SK-N-SH (cell line): Measurements from ENCODE around the gene MED8. TPM values are rescaled to one million over a fixed set of nuclear protein-coding genes. Genes with fewer than 3 reads are reported as not detected.

Source experiments
- CTCF ChIA-PET: fragments of 300-600, 350-600 bp; formaldehyde crosslinking; extraction: SDS; loops from one replicate; lab custom pipeline; 2021; lab: Yijun Ruan, JAX
- POLR2A ChIA-PET: fragments of 350-600 bp; sonication (Branson Sonifier 250); formaldehyde crosslinking; extraction: SDS; loops from one replicate; lab custom pipeline; 2020; ENCODE audit warnings: antibody characterized with exemption, inconsistent platforms; lab: Yijun Ruan, JAX
- DNase-seq: peaks from one replicate; pipeline ENCODE4 v3.0.0; 2012
- H2AFZ ChIP-seq: fragments of 200-600 bp; sonication (generic); 2 replicates; pipeline ENCODE4 v1.8.1; 2016; ENCODE audit warnings: antibody characterized with exemption, mild to moderate bottlenecking, low read depth
- H3F3A ChIP-seq: fragments of 200-600 bp; sonication (generic); replicated peaks from 2 replicates; pipeline ENCODE3; 2016; ENCODE audit warnings: antibody characterized with exemption, mild to moderate bottlenecking; ENCODE audit not compliant: insufficient read depth
- H3K27ac ChIP-seq, 2 experiments: fragments of 200-500 bp in 1 of 2; fragments of 200-600 bp in 1 of 2; sonication (Bioruptor generic) in 1 of 2; sonication (generic), shearing (Covaris generic) in 1 of 2; 2 replicates each; pipeline versions ENCODE4 v1.5.1 to v1.6.1; 2014 to 2016; ENCODE audit warnings: low read depth in 2 of 2, inconsistent platforms in 1 of 2, low read length in 1 of 2, mild to moderate bottlenecking in 1 of 2, mixed read lengths in 1 of 2
- H3K27me3 ChIP-seq: fragments of 200-600 bp; sonication (generic), shearing (Covaris generic); 2 replicates; pipeline ENCODE4 v1.6.1; 2016; ENCODE audit warnings: mixed run types; ENCODE audit not compliant: insufficient read depth
- H3K36me3 ChIP-seq, 2 experiments: fragments of 200-500 bp in 1 of 2; fragments of 200-600 bp in 1 of 2; sonication (Bioruptor generic) in 1 of 2; sonication (generic) in 1 of 2; replicated peaks in 1 of 2; 2 replicates each; pipeline versions ENCODE3 to v1.5.1; 2014 to 2016; ENCODE audit warnings: low read length in 1 of 2, mild to moderate bottlenecking in 1 of 2; ENCODE audit not compliant: insufficient read depth in 2 of 2, control insufficient read depth in 1 of 2
- H3K4me1 ChIP-seq, 2 experiments: fragments of 200-500 bp in 1 of 2; fragments of 200-600 bp in 1 of 2; sonication (Bioruptor generic) in 1 of 2; sonication (generic), shearing (Covaris generic) in 1 of 2; 2 replicates each; pipeline versions ENCODE4 v1.5.1 to v1.6.1; 2014 to 2016; ENCODE audit warnings: low read depth in 1 of 2, low read length in 1 of 2, mixed run types in 1 of 2; ENCODE audit not compliant: insufficient read depth in 2 of 2, control insufficient read depth in 1 of 2
- H3K4me2 ChIP-seq: fragments of 200-600 bp; sonication (generic), shearing (Covaris generic); 2 replicates; pipeline ENCODE4 v1.6.1; 2017; ENCODE audit warnings: mixed run types
- H3K4me3 ChIP-seq, 2 experiments: fragments of 200-500 bp in 1 of 2; fragments of 200-600 bp in 1 of 2; sonication (Bioruptor generic) in 1 of 2; sonication (generic), shearing (Covaris generic) in 1 of 2; 2 replicates each; pipeline versions ENCODE4 v1.5.1 to v1.8.1; 2014 to 2016; ENCODE audit warnings: low read depth in 2 of 2, inconsistent platforms in 1 of 2, low read length in 1 of 2, mild to moderate bottlenecking in 1 of 2, mixed read lengths in 1 of 2, moderate library complexity in 1 of 2
- H3K79me2 ChIP-seq: fragments of 200-600 bp; sonication (generic); 2 replicates; pipeline ENCODE4 v1.8.1; 2017; ENCODE audit warnings: mild to moderate bottlenecking; ENCODE audit not compliant: insufficient read depth
- H3K9ac ChIP-seq: fragments of 200-600 bp; sonication (generic); 2 replicates; pipeline ENCODE4 v1.6.1; 2017; ENCODE audit warnings: mixed run types
- H3K9me2 ChIP-seq: fragments of 200-600 bp; sonication (generic); 2 replicates; pipeline ENCODE4 v1.6.1; 2017; ENCODE audit warnings: mixed run types
- H3K9me3 ChIP-seq: fragments of 200-600 bp; sonication (generic); 2 replicates; pipeline ENCODE4 v1.6.1; 2017; ENCODE audit warnings: mixed run types, mild to moderate bottlenecking, moderate library complexity
- H4K20me1 ChIP-seq: fragments of 200-600 bp; sonication (generic); 2 replicates; pipeline ENCODE4 v1.6.1; 2017; ENCODE audit warnings: mild to moderate bottlenecking, mixed run types; ENCODE audit not compliant: insufficient read depth
- CHD2 ChIP-seq: fragments of 150-350 bp; IDR thresholded peaks from 2 replicates; pipeline ENCODE4 v1.6.1; 2018; ENCODE audit warnings: low read length; ENCODE audit not compliant: partially characterized antibody
- ELF1 ChIP-seq: IDR thresholded peaks from 2 replicates; pipeline ENCODE4 v1.4.0; 2012
- EP300 ChIP-seq, 2 experiments: IDR thresholded peaks; 2 replicates each; pipeline versions ENCODE4 v1.4.0 to v1.6.1; 2012; ENCODE audit warnings: borderline replicate concordance in 1 of 2, low read depth in 1 of 2, low read length in 1 of 2
- EZH2phosphoT487 ChIP-seq: fragments of 200-600 bp; sonication (generic); IDR thresholded peaks from 2 replicates; pipeline ENCODE4 v1.6.1; 2017; ENCODE audit warnings: low read depth, mixed run types, mild to moderate bottlenecking, antibody characterized with exemption, moderate library complexity, borderline replicate concordance
- FOSL2 ChIP-seq: IDR thresholded peaks from 2 replicates; pipeline ENCODE4 v1.4.0; 2012; ENCODE audit warnings: low read depth, mild to moderate bottlenecking, moderate library complexity, borderline replicate concordance
- FOXJ3 ChIP-seq: sonication (generic); formaldehyde crosslinking; IDR thresholded peaks from 2 replicates; pipeline ENCODE4 v1.5.1; 2020; ENCODE audit warnings: mild to moderate bottlenecking, missing genetic modification reagents
- FOXM1 ChIP-seq: IDR thresholded peaks from 2 replicates; pipeline ENCODE4 v1.4.0; 2012; ENCODE audit warnings: low read depth, mild to moderate bottlenecking
- GABPA ChIP-seq: IDR thresholded peaks from 2 replicates; pipeline ENCODE4 v1.4.0; 2012; ENCODE audit warnings: low read depth, mild to moderate bottlenecking
- GATA2 ChIP-seq: sonication (generic); formaldehyde crosslinking; IDR thresholded peaks from 2 replicates; pipeline ENCODE4 v1.5.0; 2020; ENCODE audit warnings: mild to moderate bottlenecking, missing genetic modification reagents
- JUND ChIP-seq: IDR thresholded peaks from 2 replicates; pipeline ENCODE4 v1.4.0; 2012
- MEF2A ChIP-seq: IDR thresholded peaks from 2 replicates; pipeline ENCODE4 v1.4.0; 2012; ENCODE audit warnings: low read depth, borderline replicate concordance
- MXI1 ChIP-seq: IDR thresholded peaks from 2 replicates; pipeline ENCODE4 v1.6.1; 2012; ENCODE audit warnings: mild to moderate bottlenecking, low read depth, low read length, improper control_type of control experiment
- NRF1 ChIP-seq: IDR thresholded peaks from 2 replicates; pipeline ENCODE4 v1.6.1; 2012; ENCODE audit warnings: low read depth, mild to moderate bottlenecking, low read length
- RAD21 ChIP-seq: IDR thresholded peaks from 2 replicates; pipeline ENCODE4 v1.6.1; 2012; ENCODE audit warnings: mild to moderate bottlenecking, low read length
- RCOR1 ChIP-seq: fragments of 150-350 bp; IDR thresholded peaks from 2 replicates; pipeline ENCODE4 v1.6.1; 2017; ENCODE audit warnings: antibody characterized with exemption, low read length
- RFX5 ChIP-seq: IDR thresholded peaks from 2 replicates; pipeline ENCODE4 v1.6.1; 2012; ENCODE audit warnings: mild to moderate bottlenecking, improper control_type of control experiment, low read length
- RXRA ChIP-seq: IDR thresholded peaks from 2 replicates; pipeline ENCODE4 v1.4.0; 2012; ENCODE audit warnings: low read depth, mild to moderate bottlenecking, borderline replicate concordance
- SIN3A ChIP-seq: IDR thresholded peaks from 2 replicates; pipeline ENCODE4 v1.6.1; 2012; ENCODE audit warnings: low read depth, mild to moderate bottlenecking, low read length, moderate library complexity, borderline replicate concordance
- SMC3 ChIP-seq: IDR thresholded peaks from 2 replicates; pipeline ENCODE4 v1.6.1; 2012; ENCODE audit warnings: low read depth, low read length, improper control_type of control experiment
- TAF1 ChIP-seq: IDR thresholded peaks from 2 replicates; pipeline ENCODE4 v1.6.1; 2012; ENCODE audit warnings: low read depth, mild to moderate bottlenecking, low read length, moderate library complexity, borderline replicate concordance
- TCF12 ChIP-seq: IDR thresholded peaks from 2 replicates; pipeline ENCODE4 v1.4.0; 2012
- TEAD4 ChIP-seq: IDR thresholded peaks from 2 replicates; pipeline ENCODE4 v1.4.0; 2012; ENCODE audit warnings: mild to moderate bottlenecking, borderline replicate concordance; ENCODE audit not compliant: insufficient read depth
- WGBS: methylation state at CpG from one replicate; pipeline ENCODE4 v1.1.6; 2017; ENCODE audit warnings: low lambda C conversion rate; 5-methylcytosine and 5-hydroxymethylcytosine counted together
- polyA plus RNA-seq, 3 experiments: library from polyadenylated mRNA; depleted of rRNA; stranded (reverse); fragments of >200 nt; gene quantifications; 2 replicates each; pipeline ENCODE4 v1.2.3, GENCODE V29; 2012
- TF ChIP-seq, protein P1 (sequence below): fragments of 150-350 bp; IDR thresholded peaks from 2 replicates; pipeline ENCODE4 v1.6.1; 2016; ENCODE audit warnings: mild to moderate bottlenecking, low read depth, low read length
- TF ChIP-seq, protein P2 (sequence below): IDR thresholded peaks from 2 replicates; pipeline ENCODE4 v1.4.0; 2012; ENCODE audit warnings: low read depth, borderline replicate concordance
- TF ChIP-seq, protein P3 (sequence below): fragments of 150-350 bp; IDR thresholded peaks from 2 replicates; pipeline ENCODE4 v1.6.1; 2017; ENCODE audit warnings: antibody characterized with exemption, low read length, low read depth, borderline replicate concordance
- TF ChIP-seq, protein P4 (sequence below): IDR thresholded peaks from 2 replicates; pipeline ENCODE4 v1.4.0; 2012; ENCODE audit warnings: low read depth
- TF ChIP-seq, protein P5 (sequence below): IDR thresholded peaks from 2 replicates; pipeline ENCODE4; 2012
- TF ChIP-seq, protein P6 (sequence below): IDR thresholded peaks from 2 replicates; pipeline ENCODE4 v1.4.0; 2012; ENCODE audit warnings: low read depth, borderline replicate concordance

MED8 gene
- polyA plus RNA-seq, 1 of the 3 experiments (the other 2 are of a cell fraction): 33.7 TPM

DNA sequence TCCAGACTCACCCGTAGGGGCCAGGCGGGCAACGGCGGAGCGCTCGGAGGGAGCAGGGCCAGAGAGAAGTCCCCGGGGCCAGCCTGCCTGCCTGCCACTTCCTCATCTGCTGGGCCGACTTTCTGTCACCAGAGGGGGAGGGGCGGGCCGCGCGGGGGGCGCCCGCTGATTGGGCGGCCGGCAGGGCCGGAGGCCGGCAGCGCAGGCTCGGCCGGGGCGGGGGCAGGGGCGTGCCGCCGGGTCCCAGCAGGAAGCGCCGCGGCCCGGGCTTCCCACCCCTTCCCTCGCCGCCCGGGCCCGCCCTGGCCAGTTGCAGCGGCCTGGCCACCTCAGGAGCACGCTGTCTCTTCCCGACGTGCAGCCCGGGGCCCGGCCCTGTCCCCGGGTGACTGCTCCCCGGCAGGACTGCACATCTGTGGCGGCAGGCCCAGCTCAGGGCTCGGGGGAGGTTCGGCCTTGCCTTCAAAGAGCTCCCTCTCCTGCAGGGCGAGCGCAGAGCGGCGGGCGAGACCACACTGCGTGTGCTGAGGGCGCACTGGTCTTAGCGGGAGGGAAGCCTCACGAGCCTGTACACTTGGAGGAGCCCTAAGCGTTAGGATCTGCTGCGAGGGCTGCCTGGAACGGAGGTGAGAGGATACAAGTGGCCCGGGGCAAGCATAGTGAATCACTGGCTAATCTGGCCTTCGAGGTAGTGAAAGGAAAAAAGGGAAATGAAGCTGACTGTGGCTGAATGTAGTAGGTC lies 21.5 kb downstream of the MED8 start, which contains the start of gene ELOVL1:
Gene ELOVL1 (minus strand): TSS at position 108 of the 742 bp plus-strand sequence. CDS start 2,402 bp downstream, outside the sequence.
- Histone ChIP-seq H3K4me2 (peak within 1 kb of the TSS; percentile 81), H3K27ac (peak within 1 kb of the TSS; percentile 74 to 92), H3K79me2 (peaks cover 68% of the 10 kb centered on the region), H3K9me2 (no peaks in the 10 kb centered on the region), H3F3A (peaks cover 43% of the 10 kb centered on the region), H3K9ac (peak within 1 kb of the TSS; percentile 75), H4K20me1 (no peaks in the 10 kb centered on the region), H3K27me3 (no peaks in the 10 kb centered on the region), H3K4me1 (peaks cover 13 to 16% of the 10 kb centered on the region in 2 experiments; a peak in 3 of 4 replicates), H2AFZ (peak within 1 kb of the TSS; percentile 19; the same call in 1 of the 2 replicates), H3K9me3 (no peaks in the 10 kb centered on the region), H3K36me3 (peaks cover 23 to 27% of the 10 kb centered on the region in 2 experiments), H3K4me3 (peak within 1 kb of the TSS; percentile 66 to 73)
- DNase-seq: peak; percentile 99
- 1% methylated on average over 9 of the region's 58 CpGs for WGBS
- ChIA-PET POLR2A (interaction anchor here (0.8 to 1.8 kb wide), 3 partner anchors 10 to 14 kb away, joined by 3 to 8 read pairs (median 3); partner anchors contain the start of gene CDC20), CTCF (interaction anchor here (0.8 to 1.7 kb wide), 5 partner anchors 9 to 141 kb away, joined by 3 to 9 read pairs (median 4); partner anchors contain the start of gene CDC20)
- TF ChIP-seq JUND: no peak
- TF ChIP-seq TAF1: peak; percentile 68
- TF ChIP-seq, protein P1, sequence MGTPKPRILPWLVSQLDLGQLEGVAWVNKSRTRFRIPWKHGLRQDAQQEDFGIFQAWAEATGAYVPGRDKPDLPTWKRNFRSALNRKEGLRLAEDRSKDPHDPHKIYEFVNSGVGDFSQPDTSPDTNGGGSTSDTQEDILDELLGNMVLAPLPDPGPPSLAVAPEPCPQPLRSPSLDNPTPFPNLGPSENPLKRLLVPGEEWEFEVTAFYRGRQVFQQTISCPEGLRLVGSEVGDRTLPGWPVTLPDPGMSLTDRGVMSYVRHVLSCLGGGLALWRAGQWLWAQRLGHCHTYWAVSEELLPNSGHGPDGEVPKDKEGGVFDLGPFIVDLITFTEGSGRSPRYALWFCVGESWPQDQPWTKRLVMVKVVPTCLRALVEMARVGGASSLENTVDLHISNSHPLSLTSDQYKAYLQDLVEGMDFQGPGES: no peak
- no peak for TF ChIP-seq FOSL2
- no peak; the same call in 1 of the 2 replicates for TF ChIP-seq FOXJ3 (CRISPR knock-in tag)
- TF ChIP-seq TCF12: no peak
- TF ChIP-seq, protein P2, sequence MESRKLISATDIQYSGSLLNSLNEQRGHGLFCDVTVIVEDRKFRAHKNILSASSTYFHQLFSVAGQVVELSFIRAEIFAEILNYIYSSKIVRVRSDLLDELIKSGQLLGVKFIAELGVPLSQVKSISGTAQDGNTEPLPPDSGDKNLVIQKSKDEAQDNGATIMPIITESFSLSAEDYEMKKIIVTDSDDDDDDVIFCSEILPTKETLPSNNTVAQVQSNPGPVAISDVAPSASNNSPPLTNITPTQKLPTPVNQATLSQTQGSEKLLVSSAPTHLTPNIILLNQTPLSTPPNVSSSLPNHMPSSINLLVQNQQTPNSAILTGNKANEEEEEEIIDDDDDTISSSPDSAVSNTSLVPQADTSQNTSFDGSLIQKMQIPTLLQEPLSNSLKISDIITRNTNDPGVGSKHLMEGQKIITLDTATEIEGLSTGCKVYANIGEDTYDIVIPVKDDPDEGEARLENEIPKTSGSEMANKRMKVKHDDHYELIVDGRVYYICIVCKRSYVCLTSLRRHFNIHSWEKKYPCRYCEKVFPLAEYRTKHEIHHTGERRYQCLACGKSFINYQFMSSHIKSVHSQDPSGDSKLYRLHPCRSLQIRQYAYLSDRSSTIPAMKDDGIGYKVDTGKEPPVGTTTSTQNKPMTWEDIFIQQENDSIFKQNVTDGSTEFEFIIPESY: no peak
- TF ChIP-seq EZH2phosphoT487: no peak
- no peak for TF ChIP-seq SMC3
- TF ChIP-seq RFX5: no peak
- TF ChIP-seq GATA2 (CRISPR knock-in tag): no peak
- no peak; a peak in 1 of 4 replicates for TF ChIP-seq EP300 (IDR thresholded peaks at IDR 0.05; ENCODE audit: borderline replicate concordance in 1 of 2, low read depth in 1 of 2, low read length in 1 of 2)
- TF ChIP-seq FOXM1: no peak
- TF ChIP-seq, protein P3, sequence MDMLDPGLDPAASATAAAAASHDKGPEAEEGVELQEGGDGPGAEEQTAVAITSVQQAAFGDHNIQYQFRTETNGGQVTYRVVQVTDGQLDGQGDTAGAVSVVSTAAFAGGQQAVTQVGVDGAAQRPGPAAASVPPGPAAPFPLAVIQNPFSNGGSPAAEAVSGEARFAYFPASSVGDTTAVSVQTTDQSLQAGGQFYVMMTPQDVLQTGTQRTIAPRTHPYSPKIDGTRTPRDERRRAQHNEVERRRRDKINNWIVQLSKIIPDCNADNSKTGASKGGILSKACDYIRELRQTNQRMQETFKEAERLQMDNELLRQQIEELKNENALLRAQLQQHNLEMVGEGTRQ: no peak
- 0 out of 2 replicates have a peak, but pooled peaks have one; percentile 48 for TF ChIP-seq SIN3A
- TF ChIP-seq CHD2: peak; percentile 34
- no peak for TF ChIP-seq TEAD4
- TF ChIP-seq, protein P4, sequence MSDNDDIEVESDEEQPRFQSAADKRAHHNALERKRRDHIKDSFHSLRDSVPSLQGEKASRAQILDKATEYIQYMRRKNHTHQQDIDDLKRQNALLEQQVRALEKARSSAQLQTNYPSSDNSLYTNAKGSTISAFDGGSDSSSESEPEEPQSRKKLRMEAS: peak; percentile 94
- peak; percentile 77 for TF ChIP-seq MXI1
- 0 out of 2 replicates have a peak, but pooled peaks have one; percentile 9 for TF ChIP-seq RAD21
- TF ChIP-seq, protein P5, sequence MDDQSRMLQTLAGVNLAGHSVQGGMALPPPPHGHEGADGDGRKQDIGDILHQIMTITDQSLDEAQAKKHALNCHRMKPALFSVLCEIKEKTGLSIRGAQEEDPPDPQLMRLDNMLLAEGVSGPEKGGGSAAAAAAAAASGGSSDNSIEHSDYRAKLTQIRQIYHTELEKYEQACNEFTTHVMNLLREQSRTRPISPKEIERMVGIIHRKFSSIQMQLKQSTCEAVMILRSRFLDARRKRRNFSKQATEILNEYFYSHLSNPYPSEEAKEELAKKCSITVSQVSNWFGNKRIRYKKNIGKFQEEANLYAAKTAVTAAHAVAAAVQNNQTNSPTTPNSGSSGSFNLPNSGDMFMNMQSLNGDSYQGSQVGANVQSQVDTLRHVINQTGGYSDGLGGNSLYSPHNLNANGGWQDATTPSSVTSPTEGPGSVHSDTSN: peak; percentile 29; the same call in 1 of the 2 replicates
- TF ChIP-seq RXRA: no peak
- no peak for TF ChIP-seq MEF2A
- no peak for TF ChIP-seq GABPA
- no peak for TF ChIP-seq RCOR1
- TF ChIP-seq, protein P6, sequence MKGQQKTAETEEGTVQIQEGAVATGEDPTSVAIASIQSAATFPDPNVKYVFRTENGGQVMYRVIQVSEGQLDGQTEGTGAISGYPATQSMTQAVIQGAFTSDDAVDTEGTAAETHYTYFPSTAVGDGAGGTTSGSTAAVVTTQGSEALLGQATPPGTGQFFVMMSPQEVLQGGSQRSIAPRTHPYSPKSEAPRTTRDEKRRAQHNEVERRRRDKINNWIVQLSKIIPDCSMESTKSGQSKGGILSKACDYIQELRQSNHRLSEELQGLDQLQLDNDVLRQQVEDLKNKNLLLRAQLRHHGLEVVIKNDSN: 0 out of 2 replicates have a peak, but pooled peaks have one; percentile 9
- peak; percentile 78 for TF ChIP-seq ELF1
- TF ChIP-seq NRF1: peak; percentile 58
